ENCODE data around the gene FHL1.
"Not testable (repeated sequence)": the region's sequence is repeated elsewhere in the genome, so short reads cannot be mapped to it uniquely, and the experiment has no call there.

The FHL1 gene

DNA sequence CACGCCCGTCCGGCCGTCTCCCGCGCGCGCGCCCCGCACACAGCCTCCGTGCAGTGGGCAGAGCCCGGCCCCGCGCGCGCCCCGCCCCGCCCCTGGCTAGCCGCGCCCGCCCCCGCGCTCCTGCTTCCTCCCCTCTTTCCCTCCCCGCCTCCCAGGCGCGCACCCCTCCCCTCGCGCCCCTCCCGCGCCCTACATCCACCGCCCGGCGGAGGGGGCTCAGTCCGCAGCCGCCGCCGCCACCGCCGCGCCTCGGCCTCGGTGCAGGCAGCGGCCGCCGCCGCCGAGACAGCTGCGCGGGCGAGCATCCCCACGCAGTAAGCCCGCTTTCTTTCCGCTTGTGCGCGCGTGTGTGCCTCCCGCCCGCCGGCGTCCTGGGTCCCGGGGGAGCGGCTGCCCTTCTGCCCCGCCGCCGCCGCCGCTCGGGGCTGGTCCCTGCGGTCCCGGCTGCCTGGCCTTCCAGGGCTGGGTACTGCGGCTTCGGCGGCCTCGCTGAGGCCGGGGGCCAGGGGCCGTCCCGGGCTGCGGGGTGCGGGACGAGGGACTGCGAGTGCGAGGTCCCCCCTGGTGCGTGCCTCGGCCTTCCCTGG, at the start of gene FHL1:
Gene FHL1, plus strand, starts transcription at position 219 of the 587 bp plus-strand sequence.
- TF ChIP-seq CTCF (IDR thresholded peaks at IDR 0.05; ENCODE audit: low read depth, low read length): no peak

GRCh38 chrX:136097871-136098805, 49.2 kb upstream of the FHL1 start:
- H3K4me3 ChIP-seq (ENCODE audit: low read depth, low read length): no peak overlapping the region
- no peak for TF ChIP-seq CTCF (IDR thresholded peaks at IDR 0.05; ENCODE audit: low read depth, low read length)

More for the DNA sequence above, at the start of gene FHL1:
- H3K4me3 ChIP-seq (ENCODE audit: low read depth, low read length): peak within 1 kb of the TSS; percentile 65

GRCh38 chrX:136104936-136105335, 42.4 kb upstream of the FHL1 start:
- no peak for TF ChIP-seq CTCF (IDR thresholded peaks at IDR 0.05; ENCODE audit: low read depth, low read length)
- no peak overlapping the region for H3K4me3 ChIP-seq (ENCODE audit: low read depth, low read length)

- H3K4me3 ChIP-seq (ENCODE audit: low read depth, low read length): no peak overlapping the region
- no peak for TF ChIP-seq CTCF (IDR thresholded peaks at IDR 0.05; ENCODE audit: low read depth, low read length)
Observed at GRCh38 chrX:136106920-136107528, 40.3 kb upstream of the FHL1 start.

GRCh38 chrX:136108905-136109304, 38.4 kb upstream of the FHL1 start:
- not testable (repeated sequence) for H3K4me3 ChIP-seq (ENCODE audit: low read depth, low read length)

GRCh38 chrX:136112286-136112685, 35.0 kb upstream of the FHL1 start:
- TF ChIP-seq CTCF (IDR thresholded peaks at IDR 0.05; ENCODE audit: low read depth, low read length): no peak
- no peak overlapping the region for H3K4me3 ChIP-seq (ENCODE audit: low read depth, low read length)

GRCh38 chrX:136112778-136113177, 34.6 kb upstream of the FHL1 start:
- no peak overlapping the region for H3K4me3 ChIP-seq (ENCODE audit: low read depth, low read length)
- TF ChIP-seq CTCF (IDR thresholded peaks at IDR 0.05; ENCODE audit: low read depth, low read length): no peak
